K562 (cell line): ENCODE data around the gene TPD52L2. TPM values are rescaled to one million over a fixed set of nuclear protein-coding genes. Genes with fewer than 3 reads are reported as not detected.
A peak's percentile ranks its signal among the peaks of the same experiment; 100 is the strongest.

Source experiments
- BRF2 ChIP-seq: IDR thresholded peaks from 3 replicates; pipeline ENCODE4 v1.6.1; 2011; ENCODE audit warnings: borderline replicate concordance, mild to moderate bottlenecking; ENCODE audit not compliant: insufficient read length, insufficient read depth
- CTBP1 ChIP-seq: fragments of 450-650 bp; IDR thresholded peaks from 2 replicates; pipeline ENCODE4 v1.6.1; 2016; ENCODE audit warnings: borderline replicate concordance
- HIVEP1 ChIP-seq: fragments of 250-450 bp; sonication (Bioruptor Pico); IDR thresholded peaks from 2 replicates; pipeline ENCODE4 v1.4.0; 2020; ENCODE audit warnings: mild to moderate bottlenecking
- HNRNPK ChIP-seq: fragments of 200-400 bp; formaldehyde crosslinking; IDR thresholded peaks from one replicate; pipeline ENCODE4 v1.6.1; 2018; ENCODE audit warnings: mild to moderate bottlenecking, low read depth, low read length; ENCODE audit not compliant: poor library complexity, severe bottlenecking
- MECOM ChIP-seq: fragments of 250-450 bp; sonication (Bioruptor Pico); IDR thresholded peaks from 2 replicates; pipeline ENCODE4 v1.8.0; 2022; ENCODE audit warnings: inconsistent platforms
- MXD1 ChIP-seq: fragments of 250-450 bp; sonication (Bioruptor Pico); IDR thresholded peaks from 2 replicates; pipeline ENCODE4 v1.8.0; 2021; ENCODE audit warnings: borderline replicate concordance, mild to moderate bottlenecking, moderate library complexity; ENCODE audit not compliant: poor library complexity, severe bottlenecking
- NCOA6 ChIP-seq: fragments of 450-650 bp; IDR thresholded peaks from 2 replicates; pipeline ENCODE4 v1.6.1; 2017; ENCODE audit warnings: mild to moderate bottlenecking
- POLR3G ChIP-seq: IDR thresholded peaks from 2 replicates; pipeline ENCODE4 v1.6.1; 2011; ENCODE audit not compliant: insufficient read length, insufficient replicate concordance; ENCODE audit errors: extremely low read depth
- PPARD ChIP-seq: fragments of 250-450 bp; sonication (Bioruptor Pico); IDR thresholded peaks from 2 replicates; pipeline ENCODE4 v1.8.0; 2022; ENCODE audit warnings: inconsistent platforms, mild to moderate bottlenecking, moderate library complexity
- RAD51 ChIP-seq: fragments of 450-650 bp; IDR thresholded peaks from 2 replicates; pipeline ENCODE4 v1.7.1; 2016; ENCODE audit warnings: low read depth, mild to moderate bottlenecking, borderline replicate concordance
- SRSF3 ChIP-seq: fragments of 200-400 bp; formaldehyde crosslinking; IDR thresholded peaks from 2 replicates; pipeline ENCODE4 v1.6.1; 2016; ENCODE audit warnings: mild to moderate bottlenecking, low read length, moderate library complexity; ENCODE audit not compliant: insufficient read depth
- STAT6 ChIP-seq: sonication (generic); formaldehyde crosslinking; IDR thresholded peaks from 2 replicates; pipeline ENCODE4 v1.8.1; 2023; ENCODE audit warnings: mild to moderate bottlenecking, missing genetic modification reagents
- TAF15 ChIP-seq: fragments of 200-400 bp; formaldehyde crosslinking; IDR thresholded peaks from 2 replicates; pipeline ENCODE4 v1.6.1; 2017; ENCODE audit warnings: mild to moderate bottlenecking, low read depth, low read length, moderate library complexity
- THRB ChIP-seq: fragments of 450-650 bp; formaldehyde crosslinking; conservative IDR thresholded peaks from 2 replicates; pipeline ENCODE4 v1.4.0; 2022; ENCODE audit warnings: mild to moderate bottlenecking, missing genetic modification characterization
- ZBTB12 ChIP-seq: fragments of 250-450 bp; sonication (Bioruptor Pico); IDR thresholded peaks from 2 replicates; pipeline ENCODE4 v1.4.0; 2020
- ZBTB34 ChIP-seq: fragments of 250-450 bp; sonication (Bioruptor Pico); IDR thresholded peaks from 2 replicates; pipeline ENCODE4 v1.8.0; 2021; ENCODE audit warnings: mild to moderate bottlenecking, moderate library complexity
- ZNF165 ChIP-seq: fragments of 250-450 bp; sonication (Bioruptor Pico); IDR thresholded peaks from 2 replicates; pipeline ENCODE4 v1.4.0; 2020; ENCODE audit warnings: borderline replicate concordance
- ZNF197 ChIP-seq: fragments of 200-800 bp; sonication (Bioruptor generic); IDR thresholded peaks from 2 replicates; pipeline ENCODE4 v1.6.1; 2016; ENCODE audit warnings: low read depth, missing genetic modification characterization, missing compliant biosample characterization
- ZNF384 ChIP-seq: IDR thresholded peaks from 2 replicates; pipeline ENCODE4 v1.6.1; 2012; ENCODE audit warnings: low read depth, low read length, improper control_type of control experiment
- ZSCAN32 ChIP-seq: fragments of 450-650 bp; formaldehyde crosslinking; IDR thresholded peaks from 2 replicates; pipeline ENCODE4 v1.4.0; 2020; ENCODE audit warnings: mild to moderate bottlenecking, moderate library complexity
- polyA plus RNA-seq, 8 experiments: library from polyadenylated mRNA; depleted of rRNA in 4 of 8; stranded (reverse) in 5 of 8; unstranded in 3 of 8; fragments of >200 nt; fragmentation: Nextera tagmentation in 2 of 8; fragmentation: Illumina TruSeq in 1 of 8; extraction: Ambion mirVana in 2 of 8; extraction: Trizol in 1 of 8; gene quantifications; 2 replicates each; pipeline versions ENCODE4 v1.2.1 to v1.2.3, GENCODE V29; 2011 to 2014; ENCODE audit warnings: inconsistent platforms in 1 of 8, missing spikeins in 1 of 8
- total RNA-seq, 7 experiments: library from RNA; depleted of rRNA in 6 of 7; stranded (reverse); fragments of >200 nt in 6 of 7; fragmentation: Illumina TruSeq in 2 of 7; extraction: Trizol in 2 of 7; gene quantifications; 2 replicates each; pipeline versions ENCODE4 v1.2.1 to v1.2.3, GENCODE V29; 2011 to 2021; ENCODE audit warnings: low replicate concordance in 1 of 7

TPD52L2 gene
- total and polyA plus RNA-seq, 9 of the 15 experiments (the other 6 are each of a cell fraction or from before 2014, with no cell fraction given), result 1.9 to 117 (median 74.6) TPM

- no peak for TF ChIP-seq ZBTB34
- TF ChIP-seq ZNF197 (CRISPR knock-in tag), result no peak
- TF ChIP-seq PPARD (CRISPR knock-in tag), result no peak
- TF ChIP-seq ZSCAN32 (CRISPR knock-in tag), result no peak
- TF ChIP-seq STAT6 (CRISPR knock-in tag), result no peak
- TF ChIP-seq BRF2, result no peak
- TF ChIP-seq THRB, result no peak
- peak; percentile 88 for TF ChIP-seq RAD51
- no peak for TF ChIP-seq HIVEP1
- no peak for TF ChIP-seq ZNF384
- no peak for TF ChIP-seq MXD1
- no peak for TF ChIP-seq SRSF3
- TF ChIP-seq CTBP1, result peak; percentile 72
- no peak for TF ChIP-seq MECOM (CRISPR knock-in tag)
- TF ChIP-seq ZBTB12 (CRISPR knock-in tag), result peak; percentile 91
- TF ChIP-seq ZNF165 (CRISPR knock-in tag), result no peak
- no peak for TF ChIP-seq NCOA6
- no peak for TF ChIP-seq POLR3G
- no peak for TF ChIP-seq TAF15
- TF ChIP-seq HNRNPK, result no peak
Observed at GRCh38 chr20:63864978-63865640, at the start of gene TPD52L2 (continued).
